Occipital lobe (tissue), 2 donors: ENCODE data around the gene WNT10A. TPM values are rescaled to one million over a fixed set of nuclear protein-coding genes. Genes with fewer than 3 reads are reported as not detected.

Source experiments
- DNase-seq: peaks from one replicate; lab custom pipeline; 2025; lab: John Stamatoyannopoulos, UW
- total RNA-seq: library from RNA; depleted of rRNA; stranded (reverse); fragments of >200 nt; gene quantifications from one replicate; pipeline ENCODE4 v1.2.3, GENCODE V29; 2014

Gene WNT10A
- total RNA-seq, 1 donor from 2014 or later = not detected

DNA sequence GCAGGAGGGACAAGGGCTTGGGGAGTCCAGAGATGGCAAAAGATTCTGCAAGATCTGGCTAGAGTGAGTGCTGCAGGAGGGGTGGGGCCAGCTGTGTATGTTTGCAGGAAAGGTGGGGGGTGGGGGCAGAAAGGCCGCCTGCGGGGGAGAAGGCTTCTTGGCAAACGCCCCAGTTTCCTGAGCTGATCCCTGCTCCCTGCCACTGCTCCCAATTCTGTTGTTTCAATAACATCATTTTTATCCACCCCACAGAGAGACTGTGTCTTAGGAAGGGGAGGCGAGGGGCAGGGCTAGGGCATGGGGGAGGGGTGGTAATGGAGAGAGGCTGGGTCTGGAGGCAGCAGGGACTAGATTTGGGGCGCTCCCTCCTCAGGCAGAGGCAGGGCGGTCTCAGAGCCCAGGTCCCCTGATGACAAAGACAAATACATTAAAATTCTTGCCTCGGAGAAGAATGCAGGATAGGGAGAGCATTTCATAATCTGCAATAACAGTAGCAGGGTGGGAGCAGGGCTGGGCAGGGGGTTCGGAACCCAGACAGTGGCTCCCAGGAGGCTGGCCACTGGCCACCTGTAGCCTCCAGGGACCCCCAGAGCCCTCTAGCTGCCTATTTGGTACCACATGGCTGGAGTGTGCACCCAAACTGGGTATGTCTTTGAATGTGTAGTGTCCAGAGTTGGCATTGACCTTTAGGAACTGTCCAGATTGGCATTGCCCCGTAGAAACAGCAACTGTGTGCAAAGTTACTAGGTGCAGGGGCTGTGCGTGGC lies 23.1 kb upstream of the WNT10A start:
- DNase-seq = no peak

DNA sequence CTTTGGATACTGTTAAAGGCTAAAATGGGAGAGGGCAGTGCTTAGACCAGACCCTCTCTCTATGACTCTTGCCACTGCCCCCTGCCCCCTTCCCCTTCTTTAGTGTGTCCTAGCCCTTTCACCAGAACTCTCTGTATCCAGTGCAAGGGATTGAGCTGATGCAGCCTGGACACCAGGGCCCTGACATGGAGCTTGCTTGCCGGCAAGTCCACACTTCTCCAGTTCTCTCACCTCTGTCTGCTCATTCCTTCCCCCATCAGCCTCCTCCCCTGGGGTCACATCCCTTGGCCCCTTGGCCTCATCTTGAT lies 22.6 kb upstream of the WNT10A start:
- no peak for DNase-seq

GRCh38 chr2:218858671-218859555 lies 21.7 kb upstream of the WNT10A start:
- no peak for DNase-seq

- DNase-seq = no peak
Observed at GRCh38 chr2:218859556-218859987, 21.1 kb upstream of the WNT10A start, which contains the start of gene WNT6. WNT6 (plus strand) TSS chr2:218859805; CDS start chr2:218860038, 233 bp downstream.

GRCh38 chr2:218859988-218860831 lies 20.4 kb upstream of the WNT10A start:
- no peak for DNase-seq

- no peak for DNase-seq
Observed at GRCh38 chr2:218860950-218861381, 19.7 kb upstream of the WNT10A start.

DNA sequence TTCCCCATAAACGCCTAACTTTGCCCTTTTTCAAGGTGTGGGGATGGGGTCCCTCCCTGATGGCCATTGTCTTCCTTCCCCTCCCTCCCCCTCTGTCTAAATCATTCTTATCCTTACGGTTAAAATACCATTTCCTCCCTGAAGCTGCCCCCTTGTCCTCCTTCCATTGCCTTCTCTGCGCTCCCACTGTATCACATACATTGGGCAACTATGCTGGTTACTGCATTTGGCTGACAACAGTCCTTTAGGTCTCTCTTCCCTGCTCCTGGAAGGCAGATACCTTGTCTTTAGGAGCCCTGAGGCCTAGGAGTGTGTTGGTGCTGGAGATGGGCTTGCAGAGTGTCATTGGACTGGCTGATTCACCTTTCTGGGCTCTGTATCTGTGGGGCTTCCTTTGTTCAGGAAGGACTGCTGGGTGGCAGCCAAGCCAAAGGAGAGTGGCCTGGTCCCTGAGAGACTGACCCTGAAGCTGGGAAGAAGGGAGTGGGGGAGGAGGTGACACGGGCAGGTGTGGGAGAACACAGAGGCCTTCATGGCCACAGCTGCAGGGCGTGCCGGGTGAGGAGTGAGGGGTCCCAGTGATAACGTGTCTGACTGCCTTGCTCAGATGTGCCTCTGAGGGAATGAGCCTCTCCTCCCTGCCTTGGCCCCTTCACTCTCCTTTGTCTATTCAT lies 18.9 kb upstream of the WNT10A start:
- no peak for DNase-seq

DNA sequence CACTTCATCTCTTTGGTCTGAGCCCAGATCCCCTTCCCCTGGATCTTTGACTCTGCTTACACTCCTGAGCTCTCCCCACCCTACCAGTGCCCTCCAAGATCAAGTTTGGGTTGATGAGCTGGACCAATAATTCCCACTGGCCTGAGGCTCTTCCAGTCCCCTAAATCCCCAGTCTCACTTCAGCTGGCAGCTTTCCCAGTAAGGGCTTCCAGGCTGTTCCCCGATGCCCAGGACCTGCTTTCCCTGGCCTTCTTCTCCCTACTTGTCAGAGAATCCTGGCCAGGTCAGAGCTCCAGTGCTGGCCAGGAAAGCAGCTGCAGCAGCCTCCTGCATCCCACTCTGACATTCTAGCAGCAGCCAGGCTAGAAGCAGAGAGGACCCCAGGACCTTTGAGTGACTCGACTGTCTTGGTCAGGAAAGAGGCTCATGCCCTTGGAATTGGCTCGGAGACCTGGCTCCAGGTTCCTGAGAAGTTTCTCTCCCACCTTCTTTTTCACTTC lies 17.6 kb upstream of the WNT10A start:
- DNase-seq = no peak

GRCh38 chr2:218865396-218865795 lies 15.3 kb upstream of the WNT10A start:
- DNase-seq = no peak

GRCh38 chr2:218865999-218866398 lies 14.7 kb upstream of the WNT10A start:
- DNase-seq = no peak

DNA sequence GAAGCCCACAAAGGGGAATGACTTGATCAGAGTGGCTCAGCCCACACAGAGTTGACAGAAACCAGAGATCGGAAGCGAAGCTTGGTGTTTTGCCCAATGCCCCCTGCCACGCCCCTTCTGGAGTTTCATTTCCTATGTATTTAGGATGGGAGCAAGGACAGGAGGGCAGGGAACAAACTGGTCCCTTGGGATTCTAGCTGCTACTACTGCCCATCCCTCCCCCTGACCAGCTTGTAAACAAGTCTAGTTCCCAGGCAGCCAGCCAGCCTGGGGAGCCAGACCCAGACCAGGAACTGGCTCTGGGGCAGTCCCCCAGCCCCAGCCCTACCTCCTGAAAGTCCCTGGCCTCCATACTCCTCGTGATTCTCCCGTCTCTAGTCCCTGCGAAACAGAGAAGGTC lies 12.8 kb upstream of the WNT10A start:
- DNase-seq = no peak

DNA sequence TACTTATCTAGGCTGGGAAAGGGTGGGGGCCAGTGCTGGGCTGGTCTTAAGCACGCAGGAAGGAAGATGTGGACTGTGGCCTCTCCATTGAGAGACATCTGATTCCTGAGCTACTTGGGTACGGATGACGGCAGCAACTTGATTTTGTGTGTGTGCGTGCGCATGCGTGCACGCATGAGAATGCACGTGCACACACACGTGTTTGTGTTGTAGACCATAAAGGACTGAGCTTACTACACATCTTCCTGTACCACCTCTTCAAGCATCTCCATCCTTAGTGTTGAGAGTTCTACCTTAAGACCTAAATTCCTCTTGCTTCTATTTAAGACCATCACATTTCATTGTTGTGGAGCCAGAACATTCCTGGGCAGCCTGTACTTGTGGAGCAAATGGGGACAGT lies 11.6 kb upstream of the WNT10A start:
- DNase-seq = no peak

DNA sequence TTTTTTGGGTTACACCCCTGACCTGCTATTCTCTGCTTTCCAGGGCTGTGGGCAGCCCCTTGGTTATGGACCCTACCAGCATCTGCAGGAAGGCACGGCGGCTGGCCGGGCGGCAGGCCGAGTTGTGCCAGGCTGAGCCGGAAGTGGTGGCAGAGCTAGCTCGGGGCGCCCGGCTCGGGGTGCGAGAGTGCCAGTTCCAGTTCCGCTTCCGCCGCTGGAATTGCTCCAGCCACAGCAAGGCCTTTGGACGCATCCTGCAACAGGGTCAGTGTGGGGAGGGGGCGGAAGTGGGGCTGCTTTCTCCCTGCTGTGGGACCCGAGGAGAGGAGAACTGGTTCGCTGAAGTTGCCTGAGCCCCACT lies 9.7 kb upstream of the WNT10A start:
- no peak for DNase-seq

DNA sequence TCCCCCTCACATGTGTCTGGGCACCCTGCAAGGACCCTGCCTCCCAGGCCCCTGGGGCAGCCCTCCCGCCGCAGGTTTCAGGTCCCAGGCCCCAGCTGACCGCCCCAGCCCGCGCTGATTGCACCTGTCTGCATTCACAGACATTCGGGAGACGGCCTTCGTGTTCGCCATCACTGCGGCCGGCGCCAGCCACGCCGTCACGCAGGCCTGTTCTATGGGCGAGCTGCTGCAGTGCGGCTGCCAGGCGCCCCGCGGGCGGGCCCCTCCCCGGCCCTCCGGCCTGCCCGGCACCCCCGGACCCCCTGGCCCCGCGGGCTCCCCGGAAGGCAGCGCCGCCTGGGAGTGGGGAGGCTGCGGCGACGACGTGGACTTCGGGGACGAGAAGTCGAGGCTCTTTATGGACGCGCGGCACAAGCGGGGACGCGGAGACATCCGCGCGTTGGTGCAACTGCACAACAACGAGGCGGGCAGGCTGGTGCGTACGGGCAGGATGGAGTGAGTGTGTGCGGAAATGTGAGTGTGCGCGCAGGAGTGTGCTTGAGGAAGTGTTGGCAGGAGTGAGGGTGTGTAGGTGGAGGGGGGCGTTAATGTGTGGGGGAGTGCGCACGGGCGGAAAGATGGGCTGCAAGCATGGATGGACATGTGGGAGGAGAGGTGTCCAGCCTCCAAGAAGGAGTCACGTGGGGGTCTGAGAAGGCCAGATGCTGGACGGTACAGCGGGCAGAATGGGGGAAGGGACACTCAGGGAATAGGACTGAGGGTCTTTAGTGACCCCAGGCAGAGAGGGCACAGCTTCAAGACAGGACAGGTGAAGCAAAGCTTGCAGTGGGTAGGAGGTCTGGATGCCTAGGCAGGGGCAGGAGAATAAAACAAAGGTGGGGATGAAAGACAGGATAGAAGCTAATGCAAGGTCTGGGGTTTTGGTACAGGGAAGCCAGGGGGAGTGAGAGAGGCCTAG lies 9.0 kb upstream of the WNT10A start:
- DNase-seq = no peak

DNA sequence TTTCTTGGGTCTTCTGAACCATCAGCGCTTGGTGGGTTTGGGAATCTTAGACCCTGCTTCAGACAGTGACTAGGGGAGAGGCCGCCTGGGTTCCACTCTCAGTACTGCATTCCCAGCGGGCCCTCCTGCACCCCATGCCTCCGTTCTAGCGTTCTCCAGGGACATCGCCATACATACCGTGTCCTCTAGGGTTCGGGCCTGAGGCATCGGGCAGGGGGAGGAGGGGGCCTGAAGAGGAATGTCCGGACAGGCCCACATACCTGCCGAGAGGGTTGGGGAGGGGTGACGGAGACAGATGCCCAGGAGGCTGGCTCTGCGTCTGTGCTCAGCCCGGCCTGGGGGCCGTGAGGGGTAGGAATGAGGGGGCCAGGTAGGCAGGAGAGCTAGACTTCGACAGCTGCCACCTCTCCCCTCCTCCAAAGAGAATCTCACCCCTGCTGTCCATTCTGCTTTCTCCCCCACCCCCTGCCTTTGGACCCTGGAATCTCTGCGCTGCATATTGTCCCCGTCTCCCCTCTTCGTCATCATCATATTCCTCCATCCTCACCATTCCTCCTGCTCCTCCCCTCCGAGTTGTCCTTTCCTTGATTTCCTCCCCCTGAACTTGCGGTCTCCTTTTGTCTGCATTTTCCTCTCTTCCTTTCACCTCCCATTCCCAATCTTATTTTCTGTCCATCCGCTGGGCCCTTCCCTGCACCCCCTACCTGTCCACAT lies 7.8 kb upstream of the WNT10A start:
- no peak for DNase-seq

DNA sequence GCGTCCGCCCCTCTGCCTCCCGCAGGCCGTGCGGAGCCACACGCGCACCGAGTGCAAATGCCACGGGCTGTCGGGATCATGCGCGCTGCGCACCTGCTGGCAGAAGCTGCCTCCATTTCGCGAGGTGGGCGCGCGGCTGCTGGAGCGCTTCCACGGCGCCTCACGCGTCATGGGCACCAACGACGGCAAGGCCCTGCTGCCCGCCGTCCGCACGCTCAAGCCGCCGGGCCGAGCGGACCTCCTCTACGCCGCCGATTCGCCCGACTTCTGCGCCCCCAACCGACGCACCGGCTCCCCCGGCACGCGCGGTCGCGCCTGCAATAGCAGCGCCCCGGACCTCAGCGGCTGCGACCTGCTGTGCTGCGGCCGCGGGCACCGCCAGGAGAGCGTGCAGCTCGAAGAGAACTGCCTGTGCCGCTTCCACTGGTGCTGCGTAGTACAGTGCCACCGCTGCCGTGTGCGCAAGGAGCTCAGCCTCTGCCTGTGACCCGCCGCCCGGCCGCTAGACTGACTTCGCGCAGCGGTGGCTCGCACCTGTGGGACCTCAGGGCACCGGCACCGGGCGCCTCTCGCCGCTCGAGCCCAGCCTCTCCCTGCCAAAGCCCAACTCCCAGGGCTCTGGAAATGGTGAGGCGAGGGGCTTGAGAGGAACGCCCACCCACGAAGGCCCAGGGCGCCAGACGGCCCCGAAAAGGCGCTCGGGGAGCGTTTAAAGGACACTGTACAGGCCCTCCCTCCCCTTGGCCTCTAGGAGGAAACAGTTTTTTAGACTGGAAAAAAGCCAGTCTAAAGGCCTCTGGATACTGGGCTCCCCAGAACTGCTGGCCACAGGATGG lies 7.1 kb upstream of the WNT10A start:
- no peak for DNase-seq

- no peak for DNase-seq
Observed at GRCh38 chr2:218875692-218876246, 4.9 kb upstream of the WNT10A start.
